Measurements from ENCODE around the gene FKBP4. TPM values are rescaled to one million over a fixed set of nuclear protein-coding genes. Genes with fewer than 3 reads are reported as not detected.

The FKBP4 gene
- total and polyA plus RNA-seq, 2 of the 13 experiments (the other 11 are each of a cell fraction or from before 2014, with no cell fraction given): 25.7 to 66.1 TPM

- 0 out of 2 replicates have a peak, but pooled peaks have one; percentile 82 for TF ChIP-seq ATF5 (CRISPR knock-in tag; IDR thresholded peaks at IDR 0.05; ENCODE audit: low read depth)
- peak; percentile 93 for TF ChIP-seq IRF2 (CRISPR knock-in tag; IDR thresholded peaks at IDR 0.05)
- no peak; the same call in 1 of the 2 replicates for TF ChIP-seq ZNF720 (CRISPR knock-in tag; IDR thresholded peaks at IDR 0.05)
- TF ChIP-seq FOXK2 (IDR thresholded peaks at IDR 0.05): no peak
- TF ChIP-seq MNT (IDR thresholded peaks at IDR 0.05): peak; percentile 75
- 0 out of 2 replicates have a peak, but pooled peaks have one; percentile 43 for TF ChIP-seq ZNF333 (CRISPR knock-in tag; IDR thresholded peaks at IDR 0.05; ENCODE audit: borderline replicate concordance)
- peak; percentile 98 for TF ChIP-seq THAP9 (CRISPR knock-in tag; IDR thresholded peaks at IDR 0.05; ENCODE audit: borderline replicate concordance)
- TF ChIP-seq TCF12 (IDR thresholded peaks at IDR 0.05): no peak
- TF ChIP-seq TCF12 (CRISPR knock-in tag; IDR thresholded peaks at IDR 0.05): no peak; the same call in 1 of the 2 replicates
- TF ChIP-seq JUNB (CRISPR knock-in tag; IDR thresholded peaks at IDR 0.05; ENCODE audit: borderline replicate concordance): no peak
- TF ChIP-seq TFDP1 (CRISPR knock-in tag; IDR thresholded peaks at IDR 0.05; ENCODE audit: borderline replicate concordance): peak; percentile 81
- peak; percentile 27 to 30; a peak in 1 of 4 replicates for TF ChIP-seq EP300 (IDR thresholded peaks at IDR 0.05; ENCODE audit: low read depth in 2 of 2, low read length in 2 of 2)
- TF ChIP-seq EP300 (CRISPR knock-in tag; IDR thresholded peaks at IDR 0.05; ENCODE audit: borderline replicate concordance): no peak
- TF ChIP-seq SNAI1 (CRISPR knock-in tag; IDR thresholded peaks at IDR 0.05; ENCODE audit: borderline replicate concordance): no peak
- peak; percentile 83 for TF ChIP-seq MED1 (CRISPR knock-in tag; IDR thresholded peaks at IDR 0.05)
- TF ChIP-seq PREB (CRISPR knock-in tag; IDR thresholded peaks at IDR 0.05): no peak
- TF ChIP-seq ZMYM4 (CRISPR knock-in tag; IDR thresholded peaks at IDR 0.05): peak; percentile 93
- TF ChIP-seq SRY (CRISPR knock-in tag; IDR thresholded peaks at IDR 0.05): peak; percentile 95
- peak; percentile 46 for TF ChIP-seq ZNF124 (CRISPR knock-in tag; IDR thresholded peaks at IDR 0.05)
- peak; percentile 97 for TF ChIP-seq YEATS2 (CRISPR knock-in tag; IDR thresholded peaks at IDR 0.05; ENCODE audit: borderline replicate concordance)
- peak; percentile 94; the same call in 1 of the 2 replicates for TF ChIP-seq NRL (CRISPR knock-in tag; IDR thresholded peaks at IDR 0.05; ENCODE audit: borderline replicate concordance)
- TF ChIP-seq ZBTB1 (CRISPR knock-in tag; IDR thresholded peaks at IDR 0.05; ENCODE audit: borderline replicate concordance): 0 out of 2 replicates have a peak, but pooled peaks have one; percentile 68
Observed at GRCh38 chr12:2812290-2813213, 17.8 kb downstream of the FKBP4 start, which contains the start of gene ITFG2 (continued).

All from HepG2 (cell line).